G401 (cell line): Measurements from ENCODE around the gene ATL1. TPM values are rescaled to one million over a fixed set of nuclear protein-coding genes. Genes with fewer than 3 reads are reported as not detected.
"Not testable (repeated sequence)": the region's sequence is repeated elsewhere in the genome, so short reads cannot be mapped to it uniquely, and the experiment has no call there.

ENCODE experiments used
- DNase-seq: peaks from one replicate; pipeline ENCODE4 v3.0.0-alpha.2; 2015; ENCODE audit warnings: low spot score
- in situ Hi-C: cut with HindIII; loops from 2 replicates; pipeline ENCODE4 v1.10.0; 2016; ENCODE audit warnings: low sequenced_read_pairs, mixed read lengths
- total RNA-seq: library from RNA; depleted of rRNA; stranded (reverse); fragments of >200 nt; shearing (Covaris generic); gene quantifications from 2 replicates; pipeline ENCODE4 v1.2.3, GENCODE V29; 2014

The ATL1 gene
- total RNA-seq, 1 experiment from 2014 or later: 2.8 TPM

DNA sequence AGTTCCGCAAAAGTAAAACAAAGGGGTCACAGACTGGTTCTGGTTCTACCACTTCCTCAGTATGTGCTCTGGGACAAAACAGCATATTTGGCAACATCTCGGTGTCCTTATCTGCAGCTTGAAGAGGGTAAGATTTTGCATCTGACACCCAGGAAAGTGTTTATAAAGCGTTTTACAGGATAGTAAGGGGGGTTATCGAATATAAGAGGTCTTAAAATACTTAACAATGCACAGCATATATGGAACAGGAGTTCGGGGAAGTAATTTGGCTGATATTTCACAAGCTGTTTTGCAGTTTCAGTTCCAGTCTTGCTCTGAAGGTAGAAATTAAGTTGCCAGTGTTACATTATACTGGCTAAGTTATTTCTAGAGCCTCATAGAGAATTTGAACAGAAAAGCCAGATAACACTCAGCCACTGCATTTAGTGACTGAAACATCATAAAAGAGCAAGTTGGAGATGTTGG lies 26.7 kb upstream of the ATL1 start:
- DNase-seq: peak; percentile 47

GRCh38 chr14:50533806-50534205 lies 26.1 kb upstream of the ATL1 start:
- in situ Hi-C loops: no loop called here

More for the DNA sequence above, 26.7 kb upstream of the ATL1 start:
- in situ Hi-C loops: no loop called here

DNA sequence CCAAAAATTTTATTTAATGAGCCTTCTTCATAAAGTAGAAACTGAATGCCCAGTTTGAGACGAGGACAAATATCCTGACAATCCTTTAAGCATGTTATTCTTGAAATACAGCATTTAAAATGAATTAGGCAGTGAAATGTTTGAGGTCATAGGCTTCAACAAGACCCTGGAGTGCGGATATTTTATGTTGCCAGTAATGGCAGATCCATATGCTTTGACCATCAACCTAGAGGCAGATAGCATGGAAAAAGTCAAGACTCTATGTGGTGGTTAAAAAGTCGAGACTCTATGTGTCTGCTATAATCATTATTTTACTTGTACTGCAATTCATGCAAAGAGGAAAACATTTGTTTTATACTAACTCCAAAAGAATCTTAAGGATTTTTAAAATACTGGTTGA lies 25.5 kb upstream of the ATL1 start:
- in situ Hi-C loops: no loop called here
- DNase-seq: no peak

More at GRCh38 chr14:50533806-50534205, 26.1 kb upstream of the ATL1 start:
- DNase-seq: no peak

GRCh38 chr14:50534997-50535396 lies 24.9 kb upstream of the ATL1 start:
- DNase-seq: no peak
- in situ Hi-C loops: no loop called here

GRCh38 chr14:50538034-50538433 lies 21.9 kb upstream of the ATL1 start:
- DNase-seq, in situ Hi-C loops: not testable (repeated sequence)

DNA sequence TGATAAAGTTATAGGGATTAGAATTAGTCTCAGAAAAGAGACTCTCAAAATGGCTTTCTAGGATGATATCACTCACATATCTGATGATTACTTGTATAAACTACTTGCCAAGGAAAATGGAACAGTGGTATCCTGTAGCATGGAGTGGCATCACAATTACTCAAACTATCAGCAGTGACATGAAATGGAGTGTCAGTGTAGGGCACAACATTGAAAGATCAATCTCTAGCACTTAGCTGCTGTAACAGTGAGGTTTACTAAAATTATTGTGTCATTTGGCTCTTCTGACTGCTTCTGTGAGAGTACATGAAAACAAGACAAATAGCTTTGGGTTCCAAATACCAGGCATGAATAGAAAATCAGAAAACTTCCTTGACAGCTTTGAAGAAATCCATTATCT lies 20.9 kb upstream of the ATL1 start:
- in situ Hi-C loops: no loop called here
- DNase-seq: no peak

GRCh38 chr14:50541159-50541567 lies 18.8 kb upstream of the ATL1 start:
- in situ Hi-C loops: no loop called here
- no peak for DNase-seq

DNA sequence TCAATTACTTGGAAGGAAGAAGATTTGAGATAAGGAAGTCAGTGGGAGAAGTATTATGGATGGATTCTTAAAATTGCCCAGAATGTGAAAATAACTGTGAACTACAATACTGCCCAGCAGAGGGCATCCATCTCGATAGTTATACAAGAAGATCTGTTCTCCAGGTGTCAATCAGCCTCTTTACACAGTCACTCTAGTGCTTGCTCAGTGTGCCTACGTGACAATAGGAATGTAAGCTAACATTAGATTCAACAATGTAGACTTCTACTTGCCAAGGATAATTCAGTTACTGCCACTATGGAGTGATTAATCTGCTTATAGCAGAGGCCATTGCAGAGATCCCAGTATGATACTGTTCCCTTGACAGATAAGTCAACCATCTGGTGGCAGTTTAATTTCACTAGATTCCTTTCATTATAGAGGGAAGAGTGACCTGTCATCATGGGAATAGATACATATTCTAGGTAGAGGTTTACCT lies 17.0 kb upstream of the ATL1 start:
- DNase-seq: peak; percentile 80
- in situ Hi-C loops: no loop called here

GRCh38 chr14:50544911-50545310 lies 15.0 kb upstream of the ATL1 start:
- in situ Hi-C loops: no loop called here
- DNase-seq: peak; percentile 87

GRCh38 chr14:50545618-50546017 lies 14.3 kb upstream of the ATL1 start:
- in situ Hi-C loops: no loop called here
- peak; percentile 93 for DNase-seq

DNA sequence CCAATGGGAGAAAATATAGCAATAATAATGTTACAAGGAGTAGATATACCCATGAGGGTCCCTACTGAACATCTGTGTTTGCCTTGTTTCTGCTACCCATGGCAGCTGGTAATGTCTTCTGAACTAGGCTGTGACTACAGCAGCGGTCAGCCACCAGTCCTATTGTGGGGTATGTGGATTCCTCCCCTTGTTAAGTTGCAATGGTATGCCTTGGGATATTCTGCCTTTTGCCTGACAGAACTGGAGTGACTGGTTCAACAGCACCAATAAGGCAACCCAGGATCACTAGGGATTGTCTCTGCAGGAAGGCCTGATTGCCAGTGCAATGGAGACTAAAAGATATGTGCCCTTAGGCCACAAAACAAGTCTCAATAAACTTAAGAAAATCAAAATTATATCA lies 9.7 kb upstream of the ATL1 start:
- no peak for DNase-seq
- in situ Hi-C loops: no loop called here

GRCh38 chr14:50551877-50552276 lies 8.1 kb upstream of the ATL1 start:
- in situ Hi-C loops: no loop called here
- no peak for DNase-seq

DNA sequence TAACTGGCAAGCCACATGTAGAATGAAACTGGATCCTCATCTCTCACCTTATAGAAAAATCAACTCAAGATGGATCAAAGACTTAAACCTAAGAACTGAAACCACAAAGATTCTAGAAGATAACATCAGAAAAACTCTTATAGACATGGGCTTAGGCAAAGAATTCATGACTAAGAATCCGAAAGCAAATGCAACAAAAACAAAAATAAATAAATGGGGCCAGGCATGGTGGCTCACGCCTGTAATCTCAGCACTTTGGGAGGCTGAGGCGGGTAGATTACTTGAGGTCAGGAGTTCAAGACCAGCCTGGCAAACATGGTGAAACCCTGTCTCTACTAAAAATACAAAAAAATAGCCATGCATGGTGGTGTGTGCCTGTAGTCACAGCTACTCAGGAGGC lies 7.1 kb upstream of the ATL1 start:
- in situ Hi-C loops, DNase-seq: not testable (repeated sequence)

- in situ Hi-C loops: no loop called here
- peak; percentile 85 for DNase-seq
Observed at GRCh38 chr14:50560931-50561285, 963 bp downstream of the ATL1 start.

DNA sequence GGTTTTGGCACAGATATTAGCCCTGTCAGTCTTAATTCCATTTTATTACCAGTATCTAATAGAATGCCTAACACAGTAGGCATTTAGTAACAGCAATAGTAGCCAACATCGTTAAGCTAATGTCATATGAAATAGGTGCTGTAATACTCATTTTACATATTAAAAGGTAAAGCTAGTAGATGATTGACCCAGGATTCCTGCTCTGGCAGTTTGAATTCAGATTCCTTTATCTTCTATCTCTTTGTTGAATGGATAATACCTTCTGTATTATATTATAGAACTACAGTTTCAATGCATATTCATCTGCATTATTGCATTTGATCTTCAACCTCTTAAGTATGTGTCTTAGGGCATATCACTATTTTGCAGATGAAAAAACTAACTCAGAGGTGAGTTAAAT lies 2.9 kb downstream of the ATL1 start:
- in situ Hi-C loops: no loop called here
- DNase-seq: no peak

GRCh38 chr14:50569714-50570274 lies 9.8 kb downstream of the ATL1 start:
- in situ Hi-C loops: no loop called here

GRCh38 chr14:50573862-50574261 lies 13.9 kb downstream of the ATL1 start:
- in situ Hi-C loops: no loop called here
- DNase-seq: no peak

More at GRCh38 chr14:50569714-50570274, 9.8 kb downstream of the ATL1 start:
- DNase-seq: no peak

- in situ Hi-C loops: no loop called here
- DNase-seq: no peak
Observed at GRCh38 chr14:50575769-50576168, 15.8 kb downstream of the ATL1 start.

GRCh38 chr14:50577982-50578381 lies 18.0 kb downstream of the ATL1 start:
- in situ Hi-C loops: no loop called here
- no peak for DNase-seq

DNA sequence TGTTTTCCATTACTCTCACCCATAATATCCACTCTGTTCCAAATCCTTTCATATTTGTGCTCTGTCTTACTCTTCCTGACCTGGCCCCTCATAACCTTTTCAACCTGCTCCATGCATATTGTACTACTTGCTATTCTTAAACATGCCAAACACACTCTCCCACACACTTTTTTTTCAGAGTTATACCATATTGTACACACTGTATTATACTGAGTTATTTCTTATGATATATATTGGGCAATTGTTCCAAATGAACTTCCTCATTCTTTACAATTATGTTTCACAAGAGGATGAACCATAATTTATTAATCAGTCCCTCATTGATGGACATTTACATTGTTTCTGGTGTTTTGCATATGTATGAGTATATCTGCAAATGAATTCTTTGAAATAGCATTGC lies 18.5 kb downstream of the ATL1 start:
- no peak for DNase-seq
- in situ Hi-C loops: no loop called here

- no peak for DNase-seq
- in situ Hi-C loops: no loop called here
Observed at GRCh38 chr14:50590464-50590863, 30.5 kb downstream of the ATL1 start.
